WERI-Rb-1 (cell line): ENCODE results near the gene OTUB1.
"Not testable (repeated sequence)": the region's sequence is repeated elsewhere in the genome, so short reads cannot be mapped to it uniquely, and the experiment has no call there.

Experiments
- DNase-seq: peaks from one replicate; pipeline ENCODE4 v3.0.0-alpha.2; 2020
- H3K27ac ChIP-seq: fragments of 250-450 bp; sonication (Bioruptor Pico); 2 replicates; pipeline ENCODE4 v1.5.1; 2020; ENCODE audit warnings: mild to moderate bottlenecking, moderate library complexity
- H3K27me3 ChIP-seq: fragments of 250-450 bp; sonication (Bioruptor Pico); 2 replicates; pipeline ENCODE4 v1.5.1; 2021; ENCODE audit warnings: mild to moderate bottlenecking, low read depth, moderate library complexity; ENCODE audit not compliant: insufficient read depth, severe bottlenecking
- H3K36me3 ChIP-seq: fragments of 250-450 bp; sonication (Bioruptor Pico); 2 replicates; pipeline ENCODE4 v1.5.1; 2020; ENCODE audit warnings: mild to moderate bottlenecking, moderate library complexity
- H3K4me3 ChIP-seq: 2 replicates; pipeline ENCODE4 v1.5.1; 2011; ENCODE audit warnings: low read depth, mild to moderate bottlenecking, control low read depth, low read length
- H3K9me3 ChIP-seq: fragments of 250-450 bp; sonication (Bioruptor Pico); 2 replicates; pipeline ENCODE4 v1.5.1; 2021; ENCODE audit warnings: mild to moderate bottlenecking, moderate library complexity; ENCODE audit not compliant: severe bottlenecking
- TF ChIP-seq, protein P1 (sequence below): IDR thresholded peaks from 2 replicates; pipeline ENCODE4 v1.5.1; 2011; ENCODE audit warnings: low read depth, mild to moderate bottlenecking, control low read depth, inconsistent platforms, low read length

Gene OTUB1

DNA sequence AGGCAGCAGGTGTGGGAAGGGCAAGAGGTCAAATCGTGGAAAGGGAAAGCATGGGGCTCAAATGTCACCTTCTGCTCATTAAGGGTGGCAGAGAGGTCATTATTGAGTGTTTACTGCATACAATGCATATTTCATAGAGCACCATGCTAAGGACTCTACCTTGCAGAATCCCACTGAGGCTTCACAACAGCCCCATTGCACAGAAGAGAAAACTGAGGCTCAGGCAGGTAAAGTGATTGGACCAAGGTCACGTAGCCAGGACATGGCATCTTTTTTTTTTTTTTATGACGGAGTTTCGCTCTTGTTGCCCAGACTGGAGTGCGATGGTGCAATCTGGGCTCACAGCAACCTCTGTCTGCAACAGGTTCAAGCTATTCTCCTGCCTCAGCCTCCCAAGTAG, 57.3 kb downstream of the OTUB1 start:
- Histone ChIP-seq H3K9me3 (no peaks in the 10 kb centered on the region), H3K27me3 (no peaks in the 10 kb centered on the region), H3K27ac (no peak overlapping the region), H3K4me3 (no peak overlapping the region), H3K36me3 (0 out of 2 replicates have a peak, but pooled peaks cover 2% of the 10 kb centered on the region)
- TF ChIP-seq, protein P1, sequence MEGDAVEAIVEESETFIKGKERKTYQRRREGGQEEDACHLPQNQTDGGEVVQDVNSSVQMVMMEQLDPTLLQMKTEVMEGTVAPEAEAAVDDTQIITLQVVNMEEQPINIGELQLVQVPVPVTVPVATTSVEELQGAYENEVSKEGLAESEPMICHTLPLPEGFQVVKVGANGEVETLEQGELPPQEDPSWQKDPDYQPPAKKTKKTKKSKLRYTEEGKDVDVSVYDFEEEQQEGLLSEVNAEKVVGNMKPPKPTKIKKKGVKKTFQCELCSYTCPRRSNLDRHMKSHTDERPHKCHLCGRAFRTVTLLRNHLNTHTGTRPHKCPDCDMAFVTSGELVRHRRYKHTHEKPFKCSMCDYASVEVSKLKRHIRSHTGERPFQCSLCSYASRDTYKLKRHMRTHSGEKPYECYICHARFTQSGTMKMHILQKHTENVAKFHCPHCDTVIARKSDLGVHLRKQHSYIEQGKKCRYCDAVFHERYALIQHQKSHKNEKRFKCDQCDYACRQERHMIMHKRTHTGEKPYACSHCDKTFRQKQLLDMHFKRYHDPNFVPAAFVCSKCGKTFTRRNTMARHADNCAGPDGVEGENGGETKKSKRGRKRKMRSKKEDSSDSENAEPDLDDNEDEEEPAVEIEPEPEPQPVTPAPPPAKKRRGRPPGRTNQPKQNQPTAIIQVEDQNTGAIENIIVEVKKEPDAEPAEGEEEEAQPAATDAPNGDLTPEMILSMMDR: no peak
- DNase-seq: no peak

DNA sequence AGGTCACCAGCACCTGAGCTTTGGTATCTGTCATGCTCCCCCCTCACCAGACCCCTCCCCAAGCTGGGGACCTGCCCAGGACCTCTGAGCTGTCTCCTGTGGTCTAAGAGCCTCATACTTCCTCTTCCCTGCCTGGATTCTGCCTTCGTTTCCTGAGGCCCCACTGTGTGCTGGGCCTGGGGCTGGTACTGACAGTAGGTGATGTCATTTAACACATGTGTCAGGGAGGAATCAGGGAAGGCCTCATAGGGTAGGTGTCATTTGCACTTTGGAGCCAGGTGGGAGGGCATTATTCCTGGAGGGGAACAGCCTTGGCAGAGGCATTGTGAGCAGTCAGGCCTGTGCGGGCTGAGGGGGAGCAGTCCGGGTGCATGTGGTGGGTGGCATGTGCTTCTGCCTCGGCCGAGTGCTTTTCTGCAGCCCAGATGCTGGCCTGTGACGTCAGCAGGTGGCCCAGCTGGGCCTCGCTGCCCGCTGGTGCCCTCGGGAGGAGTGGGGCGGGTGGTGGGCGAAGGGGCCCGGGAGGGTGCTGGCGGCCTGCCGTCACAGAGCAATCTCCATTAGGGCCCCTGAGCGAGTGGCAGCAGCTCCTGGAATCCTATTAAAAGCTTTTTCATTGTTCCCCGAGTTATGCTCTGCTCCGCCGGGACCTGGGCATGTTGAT, 58.6 kb downstream of the OTUB1 start:
- TF ChIP-seq, protein P1: no peak
- DNase-seq: no peak
- Histone ChIP-seq H3K4me3 (no peak overlapping the region), H3K27me3 (no peaks in the 10 kb centered on the region), H3K27ac (no peak overlapping the region), H3K36me3 (0 out of 2 replicates have a peak, but pooled peaks cover 2% of the 10 kb centered on the region), H3K9me3 (no peaks in the 10 kb centered on the region)

DNA sequence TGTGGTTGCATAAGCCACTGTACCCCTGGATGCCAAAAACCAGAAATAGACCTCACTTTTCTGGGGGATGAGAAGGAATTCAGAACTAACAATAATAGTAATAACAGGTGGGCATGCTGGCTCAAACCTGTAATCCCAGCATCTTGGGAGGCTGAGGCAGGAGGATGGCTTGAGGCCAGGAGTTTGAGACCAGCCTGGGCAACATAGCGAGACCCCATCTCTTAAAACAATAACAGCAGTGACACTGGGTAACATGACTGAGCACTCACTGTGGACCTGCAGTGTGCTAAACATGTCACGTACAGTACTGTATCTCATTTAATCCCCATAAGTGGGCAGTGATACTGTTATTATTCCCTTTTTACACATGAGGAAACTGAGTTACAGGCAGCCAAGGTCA, 59.5 kb downstream of the OTUB1 start:
- 0 out of 2 replicates have a peak, but pooled peaks cover 2% of the 10 kb centered on the region for H3K36me3 ChIP-seq
- no peak for DNase-seq
- TF ChIP-seq, protein P1: no peak
- H3K9me3 ChIP-seq: no peaks in the 10 kb centered on the region
- H3K27me3 ChIP-seq: no peaks in the 10 kb centered on the region
- no peak overlapping the region for H3K4me3 ChIP-seq
- no peak overlapping the region for H3K27ac ChIP-seq

DNA sequence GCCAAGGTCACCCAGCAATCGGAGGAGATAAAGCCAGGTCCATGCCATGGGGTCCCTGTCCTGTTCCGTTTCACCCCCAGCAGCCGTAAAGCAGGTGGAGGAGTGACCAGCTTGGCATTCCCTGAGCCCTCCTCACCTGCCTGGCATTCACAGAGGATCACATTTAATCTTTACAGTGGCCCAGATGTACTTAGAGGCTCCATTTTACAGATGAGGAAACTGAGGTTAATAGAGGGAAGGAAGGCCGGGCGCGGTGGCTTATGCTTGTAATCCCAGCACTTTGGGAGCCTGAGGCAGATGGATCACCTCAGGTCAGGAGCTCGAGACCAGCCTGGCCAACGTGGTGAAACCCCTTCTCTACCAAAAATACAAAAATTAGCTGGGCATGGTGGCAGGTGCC, 61.1 kb downstream of the OTUB1 start:
- not testable (repeated sequence) for H3K27me3 ChIP-seq, H3K9me3 ChIP-seq, DNase-seq, H3K4me3 ChIP-seq, H3K36me3 ChIP-seq
- peak overlapping the region; percentile 73; the same call in 1 of the 2 replicates for H3K27ac ChIP-seq
